Common myeloid progenitor, CD34-positive (primary cell): Measurements from ENCODE around the gene XRCC3.

ENCODE experiments used
- CTCF ChIA-PET: fragments of 350-600 bp; sonication (Branson Sonifier 250); formaldehyde crosslinking; loops from one replicate; lab custom pipeline; 2021; ENCODE audit warnings: antibody characterized with exemption; lab: Charles Lee
- POLR2A ChIA-PET: fragments of 350-600 bp; sonication (Branson Sonifier 250); formaldehyde crosslinking; loops from one replicate; lab custom pipeline; 2021; ENCODE audit warnings: antibody characterized with exemption; lab: Charles Lee
- DNase-seq, 3 donors: peaks; one replicate each; pipeline versions ENCODE4 v3.0.0 to v3.0.0-alpha.2; 2013
- H3K27ac ChIP-seq, 2 experiments: 1 replicate in 1 of 2; 2 replicates in 1 of 2; pipeline ENCODE4 v1.7.0; 2013; ENCODE audit warnings: inconsistent platforms in 2 of 2, low read length in 2 of 2, mild to moderate bottlenecking in 2 of 2, low read depth in 1 of 2, moderate library complexity in 1 of 2; ENCODE audit not compliant: severe bottlenecking in 2 of 2, insufficient read depth in 1 of 2, poor library complexity in 1 of 2
- H3K27me3 ChIP-seq, 5 experiments: replicated peaks in 2 of 5; 1 replicate in 3 of 5; 2 replicates in 2 of 5; pipeline versions ENCODE4 v1.6.1 to v1.7.0; 2013; ENCODE audit warnings: low read length in 4 of 5, mild to moderate bottlenecking in 2 of 5, moderate library complexity in 2 of 5, inconsistent platforms in 1 of 5; ENCODE audit not compliant: insufficient read depth in 5 of 5, control insufficient read depth in 4 of 5
- H3K36me3 ChIP-seq, 4 experiments: 1 replicate in 2 of 4; 2 replicates in 2 of 4; pipeline versions ENCODE4 v1.6.1 to v1.7.0; 2013; ENCODE audit warnings: low read length in 3 of 4, control low read depth in 1 of 4, mild to moderate bottlenecking in 1 of 4; ENCODE audit not compliant: control insufficient read depth in 4 of 4, insufficient read depth in 4 of 4
- H3K4me1 ChIP-seq, 4 experiments: 1 replicate in 3 of 4; 2 replicates in 1 of 4; pipeline versions ENCODE4 v1.6.1 to v1.7.1; 2013; ENCODE audit warnings: low read length in 3 of 4, mild to moderate bottlenecking in 3 of 4, control low read depth in 1 of 4, inconsistent platforms in 1 of 4, moderate library complexity in 1 of 4; ENCODE audit not compliant: control insufficient read depth in 4 of 4, insufficient read depth in 4 of 4; ENCODE audit errors: control extremely low read depth in 1 of 4
- H3K4me3 ChIP-seq, 7 experiments: 1 replicate in 4 of 7; 2 replicates in 3 of 7; pipeline versions ENCODE4 v1.5.1 to v1.7.0; 2013; ENCODE audit warnings: mild to moderate bottlenecking in 7 of 7, low read length in 6 of 7, moderate library complexity in 6 of 7, inconsistent platforms in 2 of 7, low read depth in 2 of 7, control low read depth in 1 of 7; ENCODE audit not compliant: insufficient read depth in 4 of 7, control insufficient read depth in 1 of 7; ENCODE audit errors: extremely low read depth in 1 of 7
- H3K9me3 ChIP-seq, 5 experiments: 1 replicate in 4 of 5; 2 replicates in 1 of 5; pipeline versions ENCODE4 v1.6.1 to v1.7.1; 2013; ENCODE audit warnings: low read length in 4 of 5, mild to moderate bottlenecking in 2 of 5, inconsistent platforms in 1 of 5, low read depth in 1 of 5, moderate library complexity in 1 of 5; ENCODE audit not compliant: control insufficient read depth in 4 of 5, insufficient read depth in 2 of 5; ENCODE audit errors: control extremely low read depth in 1 of 5
- WGBS: methylation state at CpG from one replicate; pipeline ENCODE4 v1.1.5; 2013; ENCODE audit not compliant: insufficient coverage; 5-methylcytosine and 5-hydroxymethylcytosine counted together

XRCC3 gene

DNA sequence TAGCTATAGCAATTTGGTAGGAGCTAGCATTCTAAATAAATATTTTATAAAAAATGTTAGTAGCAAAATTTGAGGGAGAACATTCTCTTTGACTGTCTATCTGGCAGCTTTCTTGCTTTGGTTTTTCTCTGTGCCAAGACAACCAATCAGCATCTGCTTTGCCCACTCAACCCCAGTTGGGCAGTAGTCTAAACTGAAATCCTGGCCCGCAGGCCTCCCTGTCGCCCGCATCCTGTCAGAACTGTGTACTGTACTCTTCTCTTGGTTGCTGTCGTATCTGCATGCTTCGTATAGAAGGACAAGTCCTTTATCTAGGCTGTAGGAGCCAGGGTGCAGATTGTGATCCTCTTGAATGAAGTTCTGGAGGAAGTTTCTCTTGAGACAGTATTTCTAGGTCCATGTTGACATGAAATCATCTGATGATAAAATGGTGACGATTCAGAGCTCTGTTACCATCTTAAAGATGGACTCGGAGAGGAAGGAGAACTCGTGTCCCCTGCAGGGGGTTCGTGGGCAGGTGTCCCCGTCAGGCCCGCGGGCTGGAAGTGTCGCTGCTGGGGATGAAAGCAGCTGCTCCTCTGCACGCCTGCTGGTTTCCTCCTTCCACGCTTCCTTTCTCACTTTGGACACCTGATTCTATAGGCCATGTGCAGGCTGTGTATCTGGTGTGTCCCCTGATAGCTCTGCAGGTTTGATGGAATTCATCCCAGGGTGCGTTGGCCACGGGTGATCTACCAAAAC is 34.6 kb downstream of the XRCC3 start:
- Histone ChIP-seq H3K9me3 (no peaks in the 10 kb centered on the region), H3K27me3 (no peaks in the 10 kb centered on the region), H3K4me3 (no peak overlapping the region), H3K36me3 (peaks cover 12 to 76% (median 54%) of the 10 kb centered on the region in 4 experiments), H3K4me1 (peaks cover 0 to 4% (median 0%) of the 10 kb centered on the region in 4 experiments), H3K27ac (no peak overlapping the region)
- 90% methylated on average over 16 of the region's 17 CpGs for WGBS
- POLR2A ChIA-PET: interaction anchor here (0.7 to 1.1 kb wide), 2 partner anchors 52 to 115 kb away, joined by 3 read pairs; partner anchors contain the start of gene KLC1
- CTCF ChIA-PET: interaction anchor here (0.7 to 2.5 kb wide), 21 partner anchors 9 to 159 kb away, joined by 3 to 12 read pairs (median 5); no protein-coding TSS in a partner anchor
- no peak for DNase-seq

DNA sequence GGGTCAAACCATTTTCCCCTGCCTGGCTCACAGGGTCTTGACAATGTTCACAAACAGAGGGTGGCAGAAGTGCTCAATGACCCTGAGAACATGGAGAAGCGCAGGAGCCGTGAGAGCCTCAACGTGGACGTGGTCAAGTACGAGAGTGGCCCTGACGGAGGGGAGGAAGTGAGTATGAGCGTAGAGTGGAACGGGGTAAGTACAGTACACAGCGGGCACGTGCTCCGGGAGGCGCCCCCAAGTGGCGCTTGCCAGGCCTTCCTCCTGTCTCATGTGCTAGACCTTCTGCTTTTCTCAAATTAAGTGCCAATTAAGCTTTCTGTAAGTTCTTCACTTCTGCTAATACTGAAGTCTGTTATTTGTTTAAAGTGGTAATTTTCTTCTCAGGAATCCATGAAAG is 35.9 kb downstream of the XRCC3 start:
- 6% methylated on average over 13 of the region's 13 CpGs for WGBS

DNA sequence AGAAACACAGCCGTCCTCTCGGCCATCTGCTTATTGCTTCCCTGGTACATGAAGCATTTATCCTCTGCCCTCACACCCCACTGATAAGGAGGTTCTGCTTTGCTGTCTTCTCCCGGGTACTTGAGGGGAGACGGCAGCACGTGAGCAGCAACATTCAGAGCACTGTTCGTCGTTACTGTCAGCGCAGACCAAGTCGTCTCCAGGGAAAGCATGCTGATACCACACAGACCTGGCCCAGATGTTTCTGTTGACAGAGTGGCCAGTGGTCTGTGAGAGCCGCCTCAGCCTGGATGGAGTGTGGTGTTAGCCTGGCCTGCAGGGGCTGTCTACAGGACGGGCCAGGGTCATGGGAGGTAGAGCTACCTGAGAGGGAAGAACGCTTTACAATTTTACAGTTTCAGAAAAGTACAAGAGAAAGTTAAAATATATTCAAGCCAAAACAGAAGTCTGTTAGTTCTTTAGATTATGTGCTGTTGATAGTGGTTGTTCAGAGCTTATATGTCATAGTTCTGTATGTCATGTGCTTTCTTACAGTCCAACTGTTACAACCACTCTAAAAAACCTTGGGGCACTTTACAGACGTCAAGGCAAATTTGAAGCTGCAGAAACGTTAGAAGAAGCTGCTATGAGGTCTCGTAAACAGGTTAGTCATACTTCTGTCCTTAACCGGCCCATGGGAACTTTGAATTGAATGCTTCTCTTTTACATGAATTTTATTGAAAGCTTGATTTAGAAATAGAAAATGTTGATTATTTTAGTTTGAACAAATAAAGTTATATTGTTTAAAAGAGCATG is 38.2 kb downstream of the XRCC3 start:
- CTCF ChIA-PET: interaction anchor here (0.9 to 2.6 kb wide), 11 partner anchors 8 to 149 kb away, joined by 3 to 13 read pairs (median 4); no protein-coding TSS in a partner anchor

More for the DNA sequence above, 35.9 kb downstream of the XRCC3 start:
- Histone ChIP-seq H3K9me3 (no peaks in the 10 kb centered on the region), H3K27ac (no peak overlapping the region), H3K27me3 (no peaks in the 10 kb centered on the region), H3K4me1 (peaks cover 0 to 4% (median 0%) of the 10 kb centered on the region in 4 experiments), H3K36me3 (peaks cover 11 to 76% (median 55%) of the 10 kb centered on the region in 4 experiments), H3K4me3 (no peak overlapping the region)
- POLR2A ChIA-PET: interaction anchor here (0.5 to 1.1 kb wide), 3 partner anchors 51 to 1546 kb away, joined by 3 to 4 read pairs (median 3); partner anchors contain the start of gene KLC1
- CTCF ChIA-PET: interaction anchor here (0.6 to 2.5 kb wide), 23 partner anchors 9 to 158 kb away, joined by 3 to 12 read pairs (median 5); partner anchors contain the start of gene KLC1
- DNase-seq: peak; percentile 57 to 77 (median 77)

DNA sequence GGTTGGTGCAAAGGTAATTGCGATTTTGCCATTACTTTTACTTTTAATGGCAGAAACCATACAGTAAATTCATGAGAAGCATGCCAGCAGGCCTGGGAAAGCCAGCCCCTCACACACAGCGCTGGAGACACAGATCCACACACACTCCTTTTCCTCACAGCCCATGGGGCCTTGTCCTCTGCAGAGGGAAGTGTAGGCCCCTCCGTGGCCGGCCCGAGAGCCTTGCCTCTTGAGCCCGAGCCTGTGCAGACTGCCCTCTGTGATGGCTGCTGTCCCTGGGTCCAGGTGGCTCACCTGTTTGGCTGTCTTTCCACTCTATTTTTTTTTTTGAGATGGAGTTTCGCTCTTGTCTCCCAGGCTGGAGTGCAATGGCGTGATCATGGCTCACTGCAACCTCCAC is 39.3 kb downstream of the XRCC3 start:
- Histone ChIP-seq H3K4me1 (peaks cover 0 to 4% (median 0%) of the 10 kb centered on the region in 4 experiments), H3K27ac (no peak overlapping the region), H3K36me3 (peaks cover 22 to 89% (median 60%) of the 10 kb centered on the region in 4 experiments), H3K9me3 (no peaks in the 10 kb centered on the region), H3K4me3 (no peak overlapping the region), H3K27me3 (no peaks in the 10 kb centered on the region)
- CTCF ChIA-PET: interaction anchor here (0.9 to 2.6 kb wide), 6 partner anchors 10 to 148 kb away, joined by 3 to 13 read pairs (median 4); no protein-coding TSS in a partner anchor
- DNase-seq: no peak
- 96% methylated on average over 8 of the region's 8 CpGs for WGBS
- POLR2A ChIA-PET: no interaction called here

More for the DNA sequence above, 38.2 kb downstream of the XRCC3 start:
- no peak for DNase-seq
- no peak overlapping the region for H3K4me3 ChIP-seq
- H3K9me3 ChIP-seq: no peaks in the 10 kb centered on the region
- no peak overlapping the region for H3K27ac ChIP-seq
- H3K36me3 ChIP-seq: peaks cover 20 to 81% (median 56%) of the 10 kb centered on the region in 4 experiments
- peaks cover 0 to 4% (median 0%) of the 10 kb centered on the region in 4 experiments for H3K4me1 ChIP-seq
- POLR2A ChIA-PET: no interaction called here
- 89% methylated on average over 13 of the region's 16 CpGs for WGBS
- H3K27me3 ChIP-seq: no peaks in the 10 kb centered on the region

DNA sequence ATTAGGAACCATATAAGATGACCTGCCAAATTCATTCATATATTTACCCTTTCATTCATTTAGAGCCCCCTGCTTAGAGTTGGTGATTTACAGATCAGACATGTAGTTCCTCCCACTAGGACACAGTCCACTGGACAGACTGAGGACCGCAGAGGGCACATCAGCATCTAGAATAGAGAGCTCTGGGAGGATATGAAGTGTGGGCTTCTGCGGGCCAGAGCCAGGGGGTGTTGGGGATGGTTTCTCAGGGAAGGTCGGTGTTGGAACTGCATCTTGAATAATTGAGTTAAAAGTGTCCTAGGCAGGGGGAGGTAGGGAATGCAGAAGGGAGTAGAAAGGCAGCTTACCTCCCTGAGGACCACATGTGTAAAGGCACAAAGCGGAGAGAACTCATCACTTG is 43.3 kb downstream of the XRCC3 start:
- Histone ChIP-seq H3K9me3 (no peaks in the 10 kb centered on the region), H3K4me3 (no peak overlapping the region), H3K27me3 (no peaks in the 10 kb centered on the region), H3K4me1 (no peaks in the 10 kb centered on the region), H3K36me3 (peaks cover 26 to 83% (median 62%) of the 10 kb centered on the region in 4 experiments), H3K27ac (no peak overlapping the region)
- DNase-seq: no peak
- ChIA-PET POLR2A (no interaction called here), CTCF (interaction anchor here (1.6 to 1.7 kb wide), 2 partner anchors 11 to 79 kb away, joined by 3 to 4 read pairs; no protein-coding TSS in a partner anchor)
- WGBS: 100% methylated on average over 3 of the region's 4 CpGs

DNA sequence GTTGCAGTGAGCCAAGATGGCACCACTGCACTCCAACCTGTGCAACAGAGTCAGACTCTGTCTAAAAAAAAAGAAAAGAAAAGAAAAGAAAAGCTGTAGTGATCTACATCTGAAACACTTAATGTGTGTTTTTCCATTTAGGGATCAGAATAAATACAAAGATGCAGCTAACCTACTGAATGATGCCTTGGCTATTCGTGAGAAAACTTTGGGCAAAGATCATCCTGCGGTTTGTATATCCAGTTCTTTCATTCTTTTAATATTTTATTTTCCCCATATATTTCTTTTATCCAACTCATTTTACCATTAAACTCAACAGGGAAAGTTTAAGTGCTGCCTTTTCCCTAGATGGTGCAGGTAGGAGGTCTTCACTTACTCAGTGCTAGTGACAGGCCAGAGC is 45.9 kb downstream of the XRCC3 start:
- Histone ChIP-seq H3K9me3 (no peaks in the 10 kb centered on the region), H3K4me3 (no peak overlapping the region), H3K36me3 (peaks cover 22 to 70% (median 48%) of the 10 kb centered on the region in 4 experiments), H3K4me1 (no peaks in the 10 kb centered on the region), H3K27me3 (no peaks in the 10 kb centered on the region), H3K27ac (no peak overlapping the region)
- POLR2A ChIA-PET: no interaction called here
- CTCF ChIA-PET: interaction anchor here (1.0 to 2.7 kb wide), 3 partner anchors 8 to 15 kb away, joined by 4 to 10 read pairs (median 6); no protein-coding TSS in a partner anchor
- 100% methylated on average over 2 of the region's 2 CpGs for WGBS
- DNase-seq: no peak
